IMR-90 (cell line): ENCODE data around the gene HMGCL. TPM values are rescaled to one million over a fixed set of nuclear protein-coding genes. Genes with fewer than 3 reads are reported as not detected.

ENCODE experiments used
- ATAC-seq: fragments of 200-7000 bp; cut with Tn5 transposase; 2 replicates; pipeline ENCODE4 v1.9.1; 2020; ENCODE audit warnings: low read depth, mild to moderate bottlenecking, moderate library complexity
- BruUV-seq: library from RNA; stranded (reverse); fragments of 400-500 nt; replicated peaks from 2 replicates; lab custom pipeline; 2021; lab: Mats Ljungman, UMichigan
- CTCF ChIA-PET: fragments of 300-600 bp; formaldehyde crosslinking; extraction: SDS; loops from one replicate; lab custom pipeline; 2021; ENCODE audit warnings: antibody characterized with exemption; lab: Yijun Ruan, JAX
- POLR2A ChIA-PET: fragments of 300-600 bp; sonication (Branson Sonifier 250); formaldehyde crosslinking; loops from one replicate; lab custom pipeline; 2022; ENCODE audit warnings: antibody characterized with exemption; ENCODE audit not compliant: unreplicated experiment; lab: Charles Lee
- DNase-seq: peaks from one replicate; pipeline ENCODE4 v3.0.0; 2013
- H2AFZ ChIP-seq: replicated peaks from 2 replicates; pipeline ENCODE3; 2013; ENCODE audit warnings: low read length, mild to moderate bottlenecking; ENCODE audit not compliant: poor library complexity
- H2AK5ac ChIP-seq: 2 replicates; pipeline ENCODE4 v1.6.1; 2013; ENCODE audit warnings: low read depth, low read length, inconsistent platforms
- H2AK9ac ChIP-seq: replicated peaks from 2 replicates; pipeline ENCODE3; 2013; ENCODE audit warnings: mild to moderate bottlenecking, low read depth, low read length, moderate library complexity; ENCODE audit not compliant: poor library complexity
- H2BK120ac ChIP-seq: 2 replicates; pipeline ENCODE4 v1.6.1; 2013; ENCODE audit warnings: low read depth, low read length, inconsistent platforms
- H2BK15ac ChIP-seq: 3 replicates; pipeline ENCODE4 v1.6.1; 2013; ENCODE audit warnings: low read depth, low read length, inconsistent platforms
- H2BK20ac ChIP-seq: 2 replicates; pipeline ENCODE4 v1.6.1; 2013; ENCODE audit warnings: low read depth, mild to moderate bottlenecking, inconsistent platforms, low read length, moderate library complexity
- H2BK5ac ChIP-seq: 2 replicates; pipeline ENCODE4 v1.6.1; 2013; ENCODE audit warnings: mild to moderate bottlenecking, low read depth, low read length, inconsistent platforms; ENCODE audit not compliant: poor library complexity, severe bottlenecking
- H3K14ac ChIP-seq: replicated peaks from 2 replicates; pipeline ENCODE4 v1.6.1; 2013; ENCODE audit warnings: low read depth, low read length, inconsistent platforms
- H3K18ac ChIP-seq: 2 replicates; pipeline ENCODE4 v1.6.1; 2013; ENCODE audit warnings: low read depth, low read length, control low read depth
- H3K23ac ChIP-seq: 2 replicates; pipeline ENCODE4 v1.6.1; 2013; ENCODE audit warnings: low read depth, low read length, inconsistent platforms
- H3K27ac ChIP-seq: 2 replicates; pipeline ENCODE4 v1.5.1; 2013; ENCODE audit warnings: mild to moderate bottlenecking, control low read depth, low read length; ENCODE audit not compliant: insufficient read depth
- H3K27me3 ChIP-seq: 2 replicates; pipeline ENCODE4 v1.6.1; 2013; ENCODE audit warnings: low read length; ENCODE audit not compliant: control insufficient read depth, insufficient read depth
- H3K36me3 ChIP-seq: 2 replicates; pipeline ENCODE4 v1.6.1; 2013; ENCODE audit warnings: low read length, mixed read lengths; ENCODE audit not compliant: control insufficient read depth, insufficient read depth
- H3K4ac ChIP-seq: 2 replicates; pipeline ENCODE4 v1.6.1; 2013; ENCODE audit warnings: low read depth, low read length, inconsistent platforms
- H3K4me1 ChIP-seq: 2 replicates; pipeline ENCODE4 v1.6.1; 2013; ENCODE audit warnings: low read length, mixed read lengths; ENCODE audit not compliant: control insufficient read depth, insufficient read depth
- H3K4me2 ChIP-seq: 2 replicates; pipeline ENCODE4 v1.6.1; 2013; ENCODE audit warnings: low read depth, mild to moderate bottlenecking, control low read depth, low read length, moderate library complexity
- H3K4me3 ChIP-seq: 2 replicates; pipeline ENCODE4 v1.5.1; 2013; ENCODE audit warnings: low read depth, mild to moderate bottlenecking, control low read depth, low read length, moderate library complexity; ENCODE audit not compliant: insufficient read depth
- H3K56ac ChIP-seq: 2 replicates; pipeline ENCODE4 v1.6.1; 2013; ENCODE audit warnings: low read length, inconsistent platforms; ENCODE audit not compliant: insufficient read depth; ENCODE audit errors: extremely low read depth
- H3K79me1 ChIP-seq, 2 experiments: 2 replicates each; pipeline ENCODE4 v1.6.1; 2013; ENCODE audit warnings: low read length in 2 of 2, inconsistent platforms in 1 of 2, low read depth in 1 of 2
- H3K9ac ChIP-seq: 2 replicates; pipeline ENCODE4 v1.6.1; 2013; ENCODE audit warnings: low read depth, low read length, control low read depth
- H3K9me1 ChIP-seq: 2 replicates; pipeline ENCODE4 v1.6.1; 2013; ENCODE audit warnings: low read length, inconsistent platforms; ENCODE audit not compliant: insufficient read depth
- H3K9me3 ChIP-seq: 2 replicates; pipeline ENCODE4 v1.6.1; 2013; ENCODE audit warnings: low read length; ENCODE audit not compliant: control insufficient read depth, insufficient read depth
- H4K20me1 ChIP-seq: 2 replicates; pipeline ENCODE4 v1.6.1; 2013; ENCODE audit warnings: low read length, inconsistent platforms; ENCODE audit not compliant: insufficient read depth
- H4K5ac ChIP-seq: 2 replicates; pipeline ENCODE4 v1.6.1; 2013; ENCODE audit warnings: mild to moderate bottlenecking, low read depth, low read length, control low read depth
- H4K8ac ChIP-seq, 2 experiments: 2 replicates each; pipeline ENCODE4 v1.6.1; 2013; ENCODE audit warnings: low read depth in 2 of 2, low read length in 2 of 2, control low read depth in 1 of 2, inconsistent platforms in 1 of 2
- H4K91ac ChIP-seq: 2 replicates; pipeline ENCODE4 v1.6.1; 2013; ENCODE audit warnings: low read depth, low read length, inconsistent platforms; ENCODE audit not compliant: insufficient read depth
- BHLHE40 ChIP-seq: fragments of 150-350 bp; IDR thresholded peaks from 2 replicates; pipeline ENCODE4 v1.6.1; 2016; ENCODE audit warnings: mild to moderate bottlenecking, low read depth, low read length
- CEBPB ChIP-seq: IDR thresholded peaks from 2 replicates; pipeline ENCODE4 v1.6.1; 2012; ENCODE audit warnings: low read depth, low read length, improper control_type of control experiment
- CHD1 ChIP-seq: IDR thresholded peaks from 2 replicates; pipeline ENCODE4 v1.6.1; 2012; ENCODE audit warnings: low read depth, low read length, improper control_type of control experiment
- FOS ChIP-seq: fragments of 150-350 bp; IDR thresholded peaks from 2 replicates; pipeline ENCODE4 v1.6.1; 2016; ENCODE audit warnings: low read depth, low read length
- MAFK ChIP-seq: IDR thresholded peaks from 2 replicates; pipeline ENCODE4 v1.6.1; 2012; ENCODE audit warnings: low read depth, low read length, improper control_type of control experiment
- MAZ ChIP-seq: IDR thresholded peaks from 2 replicates; pipeline ENCODE4 v1.6.1; 2012; ENCODE audit warnings: low read depth, mild to moderate bottlenecking, low read length, improper control_type of control experiment, moderate library complexity, borderline replicate concordance
- MXI1 ChIP-seq: IDR thresholded peaks from 2 replicates; pipeline ENCODE4 v1.6.1; 2012; ENCODE audit warnings: low read depth, mild to moderate bottlenecking, low read length, moderate library complexity, borderline replicate concordance
- NFE2L2 ChIP-seq: fragments of 150-350 bp; IDR thresholded peaks from 2 replicates; pipeline ENCODE4 v1.6.1; 2016; ENCODE audit warnings: low read depth, mild to moderate bottlenecking, low read length
- POLR2A ChIP-seq: IDR thresholded peaks from 2 replicates; pipeline ENCODE4 v1.6.1; 2012; ENCODE audit warnings: mild to moderate bottlenecking, low read depth, low read length
- RAD21 ChIP-seq: IDR thresholded peaks from 2 replicates; pipeline ENCODE4 v1.6.1; 2012; ENCODE audit warnings: low read length, improper control_type of control experiment
- RCOR1 ChIP-seq: IDR thresholded peaks from 2 replicates; pipeline ENCODE4 v1.6.1; 2012; ENCODE audit warnings: mild to moderate bottlenecking, low read length, improper control_type of control experiment; ENCODE audit not compliant: insufficient replicate concordance
- RFX5 ChIP-seq: IDR thresholded peaks from 2 replicates; pipeline ENCODE4 v1.8.0; 2012; ENCODE audit warnings: low read depth, mild to moderate bottlenecking, low read length, moderate library complexity
- SMC3 ChIP-seq: fragments of 150-350 bp; IDR thresholded peaks from 2 replicates; pipeline ENCODE4 v1.6.1; 2016; ENCODE audit warnings: low read depth, mild to moderate bottlenecking, antibody characterized with exemption, low read length, moderate library complexity
- WGBS, 2 experiments: methylation state at CpG; one replicate each; pipeline versions ENCODE4 v1.1.5 to v1.1.7; 2013; ENCODE audit warnings: missing lambda C conversion rate in 2 of 2; ENCODE audit not compliant: insufficient read length in 1 of 2; ENCODE audit errors: extremely low coverage in 2 of 2; 5-methylcytosine and 5-hydroxymethylcytosine counted together
- dilution Hi-C: fragments of 300-500 bp; cut with HindIII; formaldehyde crosslinking; loops from one replicate; pipeline ENCODE4 v1.14.3; 2018; ENCODE audit warnings: low sequenced_read_pairs; ENCODE audit not compliant: unreplicated experiment
- in situ Hi-C: fragments of 300-500 bp; cut with MboI; formaldehyde crosslinking; loops from 3 replicates; pipeline ENCODE4 v1.14.3; 2019; ENCODE audit warnings: low sequenced_read_pairs, inconsistent platforms, mixed read lengths
- intact Hi-C: fragments of 100-400 bp; cut with micrococcal nuclease; formaldehyde crosslinking; loops from 2 replicates; pipeline ENCODE4 v1.10.0; 2022
- polyA plus RNA-seq, 3 experiments: library from polyadenylated mRNA; depleted of rRNA; stranded (reverse); fragments of >200 nt; gene quantifications; 2 replicates each; pipeline ENCODE4 v1.2.3, GENCODE V29; 2012; ENCODE audit warnings: low replicate concordance in 1 of 3
- total RNA-seq: library from RNA; depleted of rRNA; stranded (reverse); fragments of >200 nt; gene quantifications from 2 replicates; pipeline ENCODE4 v1.2.3, GENCODE V29; 2012
- TF ChIP-seq, protein P1 (sequence below): fragments of 150-350 bp; IDR thresholded peaks from 2 replicates; pipeline ENCODE4 v1.6.1; 2016; ENCODE audit warnings: low read depth, mild to moderate bottlenecking, low read length, moderate library complexity, borderline replicate concordance
- TF ChIP-seq, protein P2 (sequence below): conservative IDR thresholded peaks from 2 replicates; pipeline ENCODE4 v1.5.1; 2012; ENCODE audit warnings: mild to moderate bottlenecking, low read depth, low read length, improper control_type of control experiment
- TF ChIP-seq, protein P3 (sequence below): fragments of 150-350 bp; IDR thresholded peaks from 2 replicates; pipeline ENCODE4 v1.6.1; 2017; ENCODE audit warnings: mild to moderate bottlenecking, antibody characterized with exemption, low read length, low read depth

Gene HMGCL
- total and polyA plus RNA-seq, 2 of the 4 experiments (the other 2 are of a cell fraction), result 30.6 to 33.5 TPM

- Histone ChIP-seq H3K9ac (no peak overlapping the region), H3K4me1 (no peaks in the 10 kb centered on the region), H2BK15ac (no peak overlapping the region), H2BK120ac (no peak overlapping the region), H3K23ac (no peak overlapping the region), H3K9me1 (peaks cover 5% of the 10 kb centered on the region; the same call in 1 of the 2 replicates), H4K5ac (no peak overlapping the region), H3K27me3 (no peaks in the 10 kb centered on the region), H2AK9ac (no peak overlapping the region), H3K9me3 (no peaks in the 10 kb centered on the region), H3K18ac (no peak overlapping the region), H3K27ac (no peak overlapping the region), H3K14ac (no peak overlapping the region), H3K56ac (no peak overlapping the region), H2BK5ac (no peak overlapping the region), H2AK5ac (no peak overlapping the region), H2AFZ (no peak overlapping the region), H4K91ac (no peak overlapping the region), H3K36me3 (peaks cover 45% of the 10 kb centered on the region), H3K79me1 (no peaks in the 10 kb centered on the region), H3K4ac (no peak overlapping the region), H4K8ac (no peak overlapping the region), H3K4me2 (no peak overlapping the region), H3K4me3 (no peak overlapping the region), H2BK20ac (no peak overlapping the region), H4K20me1 (no peaks in the 10 kb centered on the region)
- intact Hi-C loops, result no loop called here
- no CpG with 5 or more reads among the region's 4 CpGs for WGBS, 2 experiments
- peak; percentile 20 for DNase-seq
- no peak for ATAC-seq
- TF ChIP-seq NFE2L2, result no peak
- TF ChIP-seq POLR2A, result no peak
- TF ChIP-seq, protein P1, sequence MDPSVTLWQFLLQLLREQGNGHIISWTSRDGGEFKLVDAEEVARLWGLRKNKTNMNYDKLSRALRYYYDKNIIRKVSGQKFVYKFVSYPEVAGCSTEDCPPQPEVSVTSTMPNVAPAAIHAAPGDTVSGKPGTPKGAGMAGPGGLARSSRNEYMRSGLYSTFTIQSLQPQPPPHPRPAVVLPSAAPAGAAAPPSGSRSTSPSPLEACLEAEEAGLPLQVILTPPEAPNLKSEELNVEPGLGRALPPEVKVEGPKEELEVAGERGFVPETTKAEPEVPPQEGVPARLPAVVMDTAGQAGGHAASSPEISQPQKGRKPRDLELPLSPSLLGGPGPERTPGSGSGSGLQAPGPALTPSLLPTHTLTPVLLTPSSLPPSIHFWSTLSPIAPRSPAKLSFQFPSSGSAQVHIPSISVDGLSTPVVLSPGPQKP, result no peak
- TF ChIP-seq MAFK, result no peak
- no peak for TF ChIP-seq FOS
- no peak for TF ChIP-seq RCOR1
- no peak for TF ChIP-seq CEBPB
- no peak for TF ChIP-seq CHD1
- TF ChIP-seq RFX5, result no peak
- no peak for TF ChIP-seq MXI1
- TF ChIP-seq RAD21, result no peak
- TF ChIP-seq MAZ, result no peak
- no peak for TF ChIP-seq SMC3
- TF ChIP-seq, protein P2, sequence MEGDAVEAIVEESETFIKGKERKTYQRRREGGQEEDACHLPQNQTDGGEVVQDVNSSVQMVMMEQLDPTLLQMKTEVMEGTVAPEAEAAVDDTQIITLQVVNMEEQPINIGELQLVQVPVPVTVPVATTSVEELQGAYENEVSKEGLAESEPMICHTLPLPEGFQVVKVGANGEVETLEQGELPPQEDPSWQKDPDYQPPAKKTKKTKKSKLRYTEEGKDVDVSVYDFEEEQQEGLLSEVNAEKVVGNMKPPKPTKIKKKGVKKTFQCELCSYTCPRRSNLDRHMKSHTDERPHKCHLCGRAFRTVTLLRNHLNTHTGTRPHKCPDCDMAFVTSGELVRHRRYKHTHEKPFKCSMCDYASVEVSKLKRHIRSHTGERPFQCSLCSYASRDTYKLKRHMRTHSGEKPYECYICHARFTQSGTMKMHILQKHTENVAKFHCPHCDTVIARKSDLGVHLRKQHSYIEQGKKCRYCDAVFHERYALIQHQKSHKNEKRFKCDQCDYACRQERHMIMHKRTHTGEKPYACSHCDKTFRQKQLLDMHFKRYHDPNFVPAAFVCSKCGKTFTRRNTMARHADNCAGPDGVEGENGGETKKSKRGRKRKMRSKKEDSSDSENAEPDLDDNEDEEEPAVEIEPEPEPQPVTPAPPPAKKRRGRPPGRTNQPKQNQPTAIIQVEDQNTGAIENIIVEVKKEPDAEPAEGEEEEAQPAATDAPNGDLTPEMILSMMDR, result no peak
- TF ChIP-seq BHLHE40, result no peak
- TF ChIP-seq, protein P3, sequence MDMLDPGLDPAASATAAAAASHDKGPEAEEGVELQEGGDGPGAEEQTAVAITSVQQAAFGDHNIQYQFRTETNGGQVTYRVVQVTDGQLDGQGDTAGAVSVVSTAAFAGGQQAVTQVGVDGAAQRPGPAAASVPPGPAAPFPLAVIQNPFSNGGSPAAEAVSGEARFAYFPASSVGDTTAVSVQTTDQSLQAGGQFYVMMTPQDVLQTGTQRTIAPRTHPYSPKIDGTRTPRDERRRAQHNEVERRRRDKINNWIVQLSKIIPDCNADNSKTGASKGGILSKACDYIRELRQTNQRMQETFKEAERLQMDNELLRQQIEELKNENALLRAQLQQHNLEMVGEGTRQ, result no peak
- no TSS peak for BruUV-seq
- in situ Hi-C loops, result no loop called here
- POLR2A ChIA-PET, result no interaction called here
- dilution Hi-C loops, result no loop called here
- CTCF ChIA-PET, result no interaction called here
Measured at GRCh38 chr1:23814016-23814415, 11.2 kb downstream of the HMGCL start.
